ENCODE results near the gene MROH2A. TPM values are rescaled to one million over a fixed set of nuclear protein-coding genes. Genes with fewer than 3 reads are reported as not detected.

Gene MROH2A
- total and polyA plus RNA-seq, 9 of the 15 experiments (the other 6 are each of a cell fraction or from before 2014, with no cell fraction given): 0.03 TPM; not detected in 8

- TF ChIP-seq ZNF518B (CRISPR knock-in tag; IDR thresholded peaks at IDR 0.05): no peak
These were observed 70.1 kb downstream of the MROH2A start (continued) for GRCh38 chr2:233848276-233848675.

GRCh38 chr2:233849607-233850271, 71.6 kb downstream of the MROH2A start:
- no peak overlapping the region for H3K4me3 ChIP-seq
- H3K79me2 ChIP-seq (ENCODE audit: control insufficient read depth, insufficient read depth, low read length): peaks cover 81% of the 10 kb centered on the region
- ChIA-PET POLR2A (interaction anchor here (0.7 to 2.1 kb wide), 3 partner anchors 8 to 701 kb away, joined by 3 to 7 read pairs (median 6); no protein-coding TSS in a partner anchor), CTCF (ENCODE audit: low intra/inter-chr PET ratio) (no interaction called here)
- no TSS peak for BruUV-seq (replicated peaks)
- H3K36me3 ChIP-seq (ENCODE audit: control insufficient read depth, insufficient read depth, low read length): peaks cover 87% of the 10 kb centered on the region
- intact Hi-C loops (cut with micrococcal nuclease): loop anchor here (10.0 kb wide), 1 partner anchor 1265 kb away; no protein-coding TSS in a partner anchor
- in situ Hi-C loops (cut with MboI): loop anchor here (25.0 kb wide), 1 partner anchor 688 kb away; no protein-coding TSS in a partner anchor
- peaks cover 4% of the 10 kb centered on the region for H3K9me1 ChIP-seq (ENCODE audit: control insufficient read depth, insufficient read depth, low read length)
- DNase-seq (ENCODE audit: extremely low read depth in 1 of 4, low spot score in 3 of 4): no peak
- peaks cover 8 to 10% of the 10 kb centered on the region in 2 experiments; a peak in 4 of 5 replicates for H3K4me1 ChIP-seq (replicated peaks in 1 of 2; ENCODE audit: control insufficient read depth in 2 of 2, insufficient read depth in 2 of 2, low read length in 2 of 2)
- H3K9ac ChIP-seq (ENCODE audit: insufficient read depth in 1 of 2, low read depth in 2 of 2, low read length in 2 of 2): no peak overlapping the region
- H3K27ac ChIP-seq (ENCODE audit: extremely low read depth, low read depth, low read length): no peak overlapping the region; the same call in 2 of the 3 replicates
- FAIRE-seq: no peak
- H3K9me3 ChIP-seq (replicated peaks; ENCODE audit: control insufficient read depth, insufficient read depth, low read depth, low read length): no peaks in the 10 kb centered on the region
- no peak for ATAC-seq
- 96% methylated on average over 9 of the region's 13 CpGs for WGBS (ENCODE audit: insufficient coverage, low coverage, missing lambda C conversion rate)
- no peak overlapping the region for H2AFZ ChIP-seq (ENCODE audit: low read depth, low read length)
- no peaks in the 10 kb centered on the region for H3K27me3 ChIP-seq (ENCODE audit: control insufficient read depth in 2 of 2, insufficient read depth in 2 of 2, low read length in 2 of 2)
- H4K20me1 ChIP-seq (replicated peaks; ENCODE audit: control insufficient read depth, insufficient read depth, low read length): no peaks in the 10 kb centered on the region
- no peak overlapping the region for H3K4me2 ChIP-seq (ENCODE audit: insufficient read depth, low read length)
- TF ChIP-seq UBTF (IDR thresholded peaks at IDR 0.05; ENCODE audit: borderline replicate concordance in 1 of 2, low read depth in 2 of 2, low read length in 2 of 2) (no peak), RB1 (IDR thresholded peaks at IDR 0.05; ENCODE audit: low read depth) (no peak), ZFP36 (IDR thresholded peaks at IDR 0.05; ENCODE audit: low read depth, low read length, partially characterized antibody) (no peak), ZNF140 (CRISPR knock-in tag; IDR thresholded peaks at IDR 0.05) (no peak), NFRKB (IDR thresholded peaks at IDR 0.05; ENCODE audit: low read depth) (no peak), ESRRA (IDR thresholded peaks at IDR 0.05; ENCODE audit: borderline replicate concordance, low read depth) (no peak), L3MBTL2 (IDR thresholded peaks at IDR 0.05) (no peak), SETDB1 (IDR thresholded peaks at IDR 0.05; ENCODE audit: low read length) (no peak), MIER1 (IDR thresholded peaks at IDR 0.05; ENCODE audit: low read depth) (no peak), USF1 (CRISPR knock-in tag; IDR thresholded peaks at IDR 0.05) (no peak), CHD4 (IDR thresholded peaks at IDR 0.05; ENCODE audit: insufficient read depth, insufficient replicate concordance, low read depth, low read length, poor library complexity, severe bottlenecking) (no peak), KDM2B (CRISPR knock-in tag; IDR thresholded peaks at IDR 0.05) (no peak), FOXJ2 (tag; IDR thresholded peaks at IDR 0.05) (no peak)
